ENCODE data around the gene PRKCH.
A peak's percentile ranks its signal among the peaks of the same experiment; 100 is the strongest.

PRKCH gene

GRCh38 chr14:61398221-61398620, 76.8 kb downstream of the PRKCH start:
- DNase-seq (ENCODE audit: low read depth) = no peak
- H3K4me3 ChIP-seq (ENCODE audit: low read length) = no peak overlapping the region
- TF ChIP-seq CTCF (IDR thresholded peaks at IDR 0.05; ENCODE audit: insufficient read depth, low read depth, low read length, missing control alignments) = no peak

GRCh38 chr14:61399365-61399764, 78.0 kb downstream of the PRKCH start:
- no peak overlapping the region for H3K4me3 ChIP-seq (ENCODE audit: low read length)
- TF ChIP-seq CTCF (IDR thresholded peaks at IDR 0.05; ENCODE audit: insufficient read depth, low read depth, low read length, missing control alignments) = no peak
- DNase-seq (ENCODE audit: low read depth) = peak; percentile 74

- no peak for TF ChIP-seq CTCF (IDR thresholded peaks at IDR 0.05; ENCODE audit: insufficient read depth, low read depth, low read length, missing control alignments)
- H3K4me3 ChIP-seq (ENCODE audit: low read length) = no peak overlapping the region
- no peak for DNase-seq (ENCODE audit: low read depth)
Measured at GRCh38 chr14:61401461-61401860, 80.1 kb downstream of the PRKCH start.

- DNase-seq (ENCODE audit: low read depth) = no peak
- no peak overlapping the region for H3K4me3 ChIP-seq (ENCODE audit: low read length)
- TF ChIP-seq CTCF (IDR thresholded peaks at IDR 0.05; ENCODE audit: insufficient read depth, low read depth, low read length, missing control alignments) = no peak
Measured at GRCh38 chr14:61403411-61403810, 82.0 kb downstream of the PRKCH start.

- TF ChIP-seq CTCF (IDR thresholded peaks at IDR 0.05; ENCODE audit: insufficient read depth, low read depth, low read length, missing control alignments) = no peak
- DNase-seq (ENCODE audit: low read depth) = no peak
- H3K4me3 ChIP-seq (ENCODE audit: low read length) = no peak overlapping the region
Measured at GRCh38 chr14:61404637-61405036, 83.3 kb downstream of the PRKCH start.

- no peak for DNase-seq (ENCODE audit: low read depth)
- TF ChIP-seq CTCF (IDR thresholded peaks at IDR 0.05; ENCODE audit: insufficient read depth, low read depth, low read length, missing control alignments) = no peak
- no peak overlapping the region for H3K4me3 ChIP-seq (ENCODE audit: low read length)
Measured at GRCh38 chr14:61406198-61406597, 84.8 kb downstream of the PRKCH start.

GRCh38 chr14:61406675-61407074, 85.3 kb downstream of the PRKCH start:
- H3K4me3 ChIP-seq (ENCODE audit: low read length) = no peak overlapping the region
- no peak for DNase-seq (ENCODE audit: low read depth)
- no peak for TF ChIP-seq CTCF (IDR thresholded peaks at IDR 0.05; ENCODE audit: insufficient read depth, low read depth, low read length, missing control alignments)

Data from epithelial cell of esophagus (primary cell).